Endothelial cell of umbilical vein (primary cell): ENCODE results near the gene ZNF516. TPM values are rescaled to one million over a fixed set of nuclear protein-coding genes. Genes with fewer than 3 reads are reported as not detected.

Experiments used
- BruUV-seq: library from RNA; stranded (reverse); fragments of 400-500 nt; replicated peaks from 2 replicates; lab custom pipeline; 2021; lab: Mats Ljungman, UMichigan
- CTCF ChIA-PET: fragments of 300-600, 350-600 bp; sonication (Branson Sonifier 250); formaldehyde crosslinking; loops from one replicate; lab custom pipeline; 2021; ENCODE audit warnings: antibody characterized with exemption, inconsistent platforms; lab: Charles Lee
- POLR2A ChIA-PET: fragments of 300-600, 350-600 bp; sonication (Branson Sonifier 250); formaldehyde crosslinking; loops from one replicate; lab custom pipeline; 2021; ENCODE audit warnings: antibody characterized with exemption, inconsistent platforms; lab: Charles Lee
- DNase-seq: peaks from one replicate; pipeline ENCODE4 v3.0.0-alpha.2; 2011; ENCODE audit warnings: low read depth, low spot score
- FAIRE-seq: peaks from 2 replicates; lab custom pipeline; 2011; peaks lifted over from hg19 to GRCh38; lab: Jason Lieb, UNC
- H2AFZ ChIP-seq: 2 replicates; pipeline ENCODE4 v1.6.0; 2012; ENCODE audit warnings: low read depth, low read length, control low read depth, inconsistent platforms
- H3K27ac ChIP-seq: 2 replicates; pipeline ENCODE4 v1.5.1; 2011; ENCODE audit warnings: low read depth, mild to moderate bottlenecking, control low read depth, low read length, moderate library complexity; ENCODE audit not compliant: insufficient read depth
- H3K27me3 ChIP-seq, 2 experiments: 2 replicates each; pipeline versions ENCODE4 v1.6.0 to v1.6.1; 2011; ENCODE audit warnings: low read length in 2 of 2, mixed read lengths in 1 of 2; ENCODE audit not compliant: control insufficient read depth in 2 of 2, insufficient read depth in 2 of 2
- H3K36me3 ChIP-seq, 2 experiments: 2 replicates in 1 of 2; 3 replicates in 1 of 2; pipeline ENCODE4 v1.5.1; 2011; ENCODE audit warnings: low read length in 2 of 2, mild to moderate bottlenecking in 1 of 2, moderate library complexity in 1 of 2; ENCODE audit not compliant: control insufficient read depth in 2 of 2, insufficient read depth in 2 of 2; ENCODE audit errors: extremely low read depth in 1 of 2
- H3K4me1 ChIP-seq: 3 replicates; pipeline ENCODE4 v1.5.1; 2011; ENCODE audit warnings: mild to moderate bottlenecking, low read length; ENCODE audit not compliant: control insufficient read depth, insufficient read depth; ENCODE audit errors: extremely low read depth
- H3K4me2 ChIP-seq: 2 replicates; pipeline ENCODE4 v1.6.1; 2011; ENCODE audit warnings: low read length, control low read depth, mixed read lengths; ENCODE audit not compliant: insufficient read depth
- H3K4me3 ChIP-seq, 3 experiments: fragments of 200-600 bp in 1 of 3; sonication (generic), shearing (Covaris generic) in 1 of 3; replicated peaks in 1 of 3; 2 replicates each; pipeline ENCODE4 v1.5.1; 2011 to 2016; ENCODE audit warnings: control low read depth in 3 of 3, low read length in 3 of 3, mild to moderate bottlenecking in 2 of 3, inconsistent platforms in 1 of 3, low read depth in 1 of 3, moderate library complexity in 1 of 3; ENCODE audit not compliant: insufficient read depth in 1 of 3
- H3K79me2 ChIP-seq: 2 replicates; pipeline ENCODE4 v1.6.0; 2012; ENCODE audit warnings: low read length, inconsistent platforms; ENCODE audit not compliant: control insufficient read depth, insufficient read depth
- H3K9ac ChIP-seq: replicated peaks from 2 replicates; pipeline ENCODE3; 2011; ENCODE audit warnings: low read length, control low read depth; ENCODE audit not compliant: insufficient read depth; ENCODE audit errors: extremely low read depth
- H3K9me1 ChIP-seq: replicated peaks from 3 replicates; pipeline ENCODE4 v1.6.0; 2011; ENCODE audit warnings: mild to moderate bottlenecking, low read length; ENCODE audit not compliant: control insufficient read depth, insufficient read depth; ENCODE audit errors: extremely low read depth
- H3K9me3 ChIP-seq: replicated peaks from 2 replicates; pipeline ENCODE4 v1.5.1; 2012; ENCODE audit warnings: low read length, inconsistent platforms; ENCODE audit not compliant: control insufficient read depth, insufficient read depth
- H4K20me1 ChIP-seq: replicated peaks from 2 replicates; pipeline ENCODE3; 2011; ENCODE audit warnings: mild to moderate bottlenecking, low read length; ENCODE audit not compliant: control insufficient read depth, insufficient read depth; ENCODE audit errors: extremely low read depth
- CTCF ChIP-seq, 2 donors: IDR thresholded peaks; 1 replicate in 1 of 2; 2 replicates in 1 of 2; pipeline ENCODE4 v1.5.1; 2011; ENCODE audit warnings: low read length in 2 of 2, mild to moderate bottlenecking in 2 of 2, moderate library complexity in 2 of 2, control low read depth in 1 of 2, inconsistent platforms in 1 of 2, low read depth in 1 of 2; ENCODE audit not compliant: insufficient read depth in 1 of 2; ENCODE audit errors: extremely low read depth in 1 of 2
- EZH2 ChIP-seq: IDR thresholded peaks from 2 replicates; pipeline ENCODE4 v1.6.1; 2012; ENCODE audit warnings: borderline replicate concordance, low read depth, mild to moderate bottlenecking, moderate library complexity, low read length, inconsistent platforms; ENCODE audit not compliant: severe bottlenecking
- FOS ChIP-seq: IDR thresholded peaks from 2 replicates; pipeline ENCODE4 v1.6.1; 2011; ENCODE audit warnings: mild to moderate bottlenecking, low read length, moderate library complexity, borderline replicate concordance; ENCODE audit not compliant: insufficient read depth
- GATA2 ChIP-seq: IDR thresholded peaks from 2 replicates; pipeline ENCODE4 v1.7.0; 2011; ENCODE audit warnings: low read depth, mild to moderate bottlenecking, moderate library complexity, mixed read lengths, low read length; ENCODE audit not compliant: insufficient read length, insufficient read depth
- JUN ChIP-seq: IDR thresholded peaks from 2 replicates; pipeline ENCODE4 v1.6.1; 2011; ENCODE audit warnings: borderline replicate concordance, low read depth; ENCODE audit not compliant: insufficient read length, insufficient read depth
- MAX ChIP-seq: IDR thresholded peaks from 2 replicates; pipeline ENCODE4 v1.6.1; 2011; ENCODE audit not compliant: insufficient read depth, insufficient read length
- MYC ChIP-seq: IDR thresholded peaks from one replicate; pipeline ENCODE4 v1.6.1; 2011; ENCODE audit warnings: mild to moderate bottlenecking, low read depth, low read length
- POLR2A ChIP-seq: IDR thresholded peaks from 2 replicates; pipeline ENCODE4 v1.6.1; 2012; ENCODE audit warnings: low read depth, mild to moderate bottlenecking, control low read depth, low read length
- POLR2AphosphoS5 ChIP-seq: IDR thresholded peaks from 2 replicates; pipeline ENCODE4 v1.6.1; 2012; ENCODE audit warnings: low read depth, mild to moderate bottlenecking, control low read depth, low read length, moderate library complexity; ENCODE audit not compliant: insufficient read depth
- dilution Hi-C: fragments of 300-500 bp; cut with MboI; formaldehyde crosslinking; loops from one replicate; pipeline ENCODE4 v1.15.0; 2019; ENCODE audit warnings: low sequenced_read_pairs; ENCODE audit not compliant: extremely low pct_ligation_motif_present
- intact Hi-C: fragments of 100-400 bp; cut with micrococcal nuclease; formaldehyde crosslinking; loops from one replicate; pipeline ENCODE4 v1.10.0; 2022
- polyA plus RNA-seq, 4 experiments: library from polyadenylated mRNA; depleted of rRNA in 3 of 4; stranded (reverse) in 3 of 4; unstranded in 1 of 4; fragments of >200 nt; gene quantifications; 2 replicates each; pipeline versions ENCODE4 v1.2.1 to v1.2.3, GENCODE V29; 2011 to 2012; ENCODE audit warnings: missing spikeins in 1 of 4
- total RNA-seq: library from RNA; stranded (reverse); gene quantifications from 2 replicates; pipeline ENCODE4 v1.2.3, GENCODE V29; 2021

ZNF516 gene
- total and polyA plus RNA-seq, 2 donors (not counting 3 experiments of a cell fraction or from before 2014, with no cell fraction given) = 3.6 to 19.1 TPM

- Histone ChIP-seq H3K9ac (no peak overlapping the region), H2AFZ (no peak overlapping the region), H3K9me3 (no peaks in the 10 kb centered on the region), H3K4me1 (no peaks in the 10 kb centered on the region), H3K9me1 (no peaks in the 10 kb centered on the region), H3K4me3 (no peak overlapping the region), H3K4me2 (no peak overlapping the region), H3K27ac (no peak overlapping the region), H4K20me1 (no peaks in the 10 kb centered on the region), H3K27me3 (no peaks in the 10 kb centered on the region), H3K36me3 (no peaks in the 10 kb centered on the region), H3K79me2 (no peaks in the 10 kb centered on the region)
- CTCF ChIA-PET = no interaction called here
- DNase-seq = no peak
- no TSS peak for BruUV-seq
- TF ChIP-seq EZH2 (no peak), FOS (no peak), MAX (no peak), MYC (no peak), CTCF (IDR thresholded peaks at IDR 0.05; ENCODE audit: extremely low read depth in 1 of 2, insufficient read depth in 1 of 2, low read depth in 1 of 2, low read length in 2 of 2) (no peak), JUN (no peak), POLR2A (no peak), POLR2AphosphoS5 (no peak), GATA2 (no peak)
- dilution Hi-C loops (no loop called here), intact Hi-C loops (no loop called here)
- POLR2A ChIA-PET = no interaction called here
- FAIRE-seq = no peak
These were observed 62.7 kb downstream of the ZNF516 start for GRCh38 chr18:76432274-76432755.
